ENCODE results near the gene GPR153. TPM values are rescaled to one million over a fixed set of nuclear protein-coding genes. Genes with fewer than 3 reads are reported as not detected.

The GPR153 gene
- total RNA-seq, 1 experiment from 2014 or later = 6.1 TPM

- Histone ChIP-seq H2AFZ (ENCODE audit: low read depth, low read length, poor library complexity, severe bottlenecking) (no peak overlapping the region), H3K4me1 (ENCODE audit: control insufficient read depth in 1 of 2, insufficient read depth in 2 of 2, low read length in 2 of 2) (peaks cover 11 to 26% of the 10 kb centered on the region in 2 experiments; a peak in 2 of 4 replicates), H3K4me2 (ENCODE audit: low read length) (no peak overlapping the region), H3K79me2 (ENCODE audit: insufficient read depth, low read length) (no peaks in the 10 kb centered on the region), H3K27ac (ENCODE audit: low read depth, low read length) (no peak overlapping the region), H3K36me3 (ENCODE audit: control insufficient read depth in 1 of 2, insufficient read depth in 2 of 2, low read length in 2 of 2) (no peaks in the 10 kb centered on the region; a peak in 1 of 4 replicates), H3K9me2 (ENCODE audit: insufficient read depth) (no peaks in the 10 kb centered on the region), H3K27me3 (ENCODE audit: insufficient read depth, low read length) (no peaks in the 10 kb centered on the region), H3K9ac (ENCODE audit: low read length) (no peak overlapping the region), H3K4me3 (replicated peaks in 1 of 2; ENCODE audit: low read depth in 1 of 2, low read length in 2 of 2) (no peak overlapping the region), H4K20me1 (ENCODE audit: insufficient read depth) (no peaks in the 10 kb centered on the region), H3K9me3 (ENCODE audit: control insufficient read depth in 1 of 2, insufficient read depth in 1 of 2, low read depth in 1 of 2, low read length in 2 of 2) (no peaks in the 10 kb centered on the region)
- intact Hi-C loops (cut with micrococcal nuclease) = no loop called here
- ChIA-PET RAD21 (ENCODE audit: low non-redundant PET in 1 of 2, low total read pairs in 2 of 2, uncharacterized antibody in 2 of 2, unreplicated experiment in 2 of 2) (no interaction called here), CTCF (no interaction called here), POLR2A (no interaction called here)
- TF ChIP-seq REST (IDR thresholded peaks at IDR 0.05; ENCODE audit: low read depth) = no peak
- no peak for TF ChIP-seq CTCF (IDR thresholded peaks at IDR 0.05 in 2 of 3, conservative IDR thresholded peaks at IDR 0.05 in 1 of 3; ENCODE audit: borderline replicate concordance in 1 of 3, insufficient read depth in 1 of 3, low read depth in 2 of 3, low read length in 2 of 3)
- no peak for TF ChIP-seq SIN3A (IDR thresholded peaks at IDR 0.05; ENCODE audit: low read depth)
- no peak for TF ChIP-seq ELF1 (IDR thresholded peaks at IDR 0.05; ENCODE audit: borderline replicate concordance, low read depth)
- TF ChIP-seq JUND (IDR thresholded peaks at IDR 0.05) = no peak
- TF ChIP-seq MAX (IDR thresholded peaks at IDR 0.05) = no peak
- no peak for TF ChIP-seq POLR2A (IDR thresholded peaks at IDR 0.05; ENCODE audit: borderline replicate concordance, extremely low read depth, insufficient read depth, insufficient read length)
- no peak for TF ChIP-seq CEBPB (IDR thresholded peaks at IDR 0.05; ENCODE audit: low read depth)
- no peak for TF ChIP-seq EZH2 (IDR thresholded peaks at IDR 0.05)
- TF ChIP-seq RAD21 (IDR thresholded peaks at IDR 0.05; ENCODE audit: low read depth) = no peak
- no peak for TF ChIP-seq TCF7L2 (IDR thresholded peaks at IDR 0.05; ENCODE audit: borderline replicate concordance, extremely low read depth, insufficient read depth, insufficient read length)
- TF ChIP-seq ZFX (IDR thresholded peaks at IDR 0.05) = no peak
- no peak for TF ChIP-seq CBX3 (IDR thresholded peaks at IDR 0.05; ENCODE audit: low read depth)
- TF ChIP-seq ZBTB33 (IDR thresholded peaks at IDR 0.05; ENCODE audit: extremely low read depth, insufficient replicate concordance, low read length) = no peak
- no peak for TF ChIP-seq ZNF274 (IDR thresholded peaks at IDR 0.05; ENCODE audit: low read depth, low read length)
- no peak for TF ChIP-seq EGR1 (IDR thresholded peaks at IDR 0.05; ENCODE audit: low read depth)
- TF ChIP-seq YY1 (IDR thresholded peaks at IDR 0.05; ENCODE audit: extremely low read depth, insufficient replicate concordance, low read depth, low read length) = no peak
- no TSS peak for BruUV-seq (replicated peaks)
- no peak for ATAC-seq
- DNase-seq (ENCODE audit: low read depth, low spot score) = no peak
Observed at GRCh38 chr1:6262555-6263420, 1.9 kb upstream of the GPR153 start.
